CD4-positive, alpha-beta T cell (primary cell): ENCODE measurements around the gene CCSER2. TPM values are rescaled to one million over a fixed set of nuclear protein-coding genes. Genes with fewer than 3 reads are reported as not detected.
"Not testable (repeated sequence)": the region's sequence is repeated elsewhere in the genome, so short reads cannot be mapped to it uniquely, and the experiment has no call there.

Experiments
- ATAC-seq: fragments of 200-7000 bp; cut with Tn5 transposase; one replicate; pipeline ENCODE4 v1.10.0; 2022; ENCODE audit warnings: mild to moderate bottlenecking; ENCODE audit not compliant: poor library complexity
- CTCF ChIA-PET: fragments of 350-600 bp; sonication (Branson Sonifier 250); formaldehyde crosslinking; loops from one replicate; lab custom pipeline; 2021; ENCODE audit warnings: antibody characterized with exemption, inconsistent platforms; lab: Charles Lee
- POLR2A ChIA-PET: fragments of 350-600 bp; sonication (Branson Sonifier 250); formaldehyde crosslinking; loops from one replicate; lab custom pipeline; 2021; ENCODE audit warnings: antibody characterized with exemption, inconsistent platforms; lab: Charles Lee
- DNase-seq, 14 experiments: peaks; one replicate each; pipeline ENCODE4 v3.0.0-alpha.2; 2013 to 2020; ENCODE audit warnings: mixed read lengths in 2 of 14
- H3K27ac ChIP-seq, 2 donors: one replicate each; pipeline versions ENCODE4 v1.5.1 to v1.7.0; 2013; ENCODE audit warnings: low read length in 2 of 2, low read depth in 1 of 2, mild to moderate bottlenecking in 1 of 2
- H3K27me3 ChIP-seq, 2 experiments: 1 replicate in 1 of 2; 2 replicates in 1 of 2; pipeline versions ENCODE4 v1.6.1 to v1.7.0; 2013; ENCODE audit warnings: low read length in 2 of 2, control low read depth in 1 of 2, mild to moderate bottlenecking in 1 of 2, moderate library complexity in 1 of 2; ENCODE audit not compliant: insufficient read depth in 2 of 2, control insufficient read depth in 1 of 2
- H3K36me3 ChIP-seq: one replicate; pipeline ENCODE4 v1.6.1; 2013; ENCODE audit warnings: low read length, control low read depth; ENCODE audit not compliant: insufficient read depth
- H3K4me1 ChIP-seq: one replicate; pipeline ENCODE4 v1.6.1; 2013; ENCODE audit warnings: low read length, control low read depth; ENCODE audit not compliant: insufficient read depth
- H3K4me3 ChIP-seq: one replicate; pipeline ENCODE4 v1.5.1; 2013; ENCODE audit warnings: mild to moderate bottlenecking, low read length, moderate library complexity
- H3K9me3 ChIP-seq, 2 experiments: 1 replicate in 1 of 2; 2 replicates in 1 of 2; pipeline versions ENCODE4 v1.6.1 to v1.7.0; 2013; ENCODE audit warnings: low read length in 2 of 2, mild to moderate bottlenecking in 2 of 2, control low read depth in 1 of 2, moderate library complexity in 1 of 2; ENCODE audit not compliant: control insufficient read depth in 1 of 2, insufficient read depth in 1 of 2
- H3K27ac Mint-ChIP-seq: one replicate; pipeline ENCODE4 v1.8.0; 2020; ENCODE audit warnings: mixed read lengths
- H3K27me3 Mint-ChIP-seq: one replicate; pipeline ENCODE4 v1.8.0; 2021; ENCODE audit warnings: mixed read lengths
- H3K36me3 Mint-ChIP-seq: one replicate; pipeline ENCODE4 v1.8.0; 2021; ENCODE audit warnings: low read depth, mixed read lengths
- H3K4me1 Mint-ChIP-seq: one replicate; pipeline ENCODE4 v1.8.0; 2021; ENCODE audit warnings: low read depth, mixed read lengths
- H3K4me3 Mint-ChIP-seq: one replicate; pipeline ENCODE4 v1.8.0; 2020; ENCODE audit warnings: mild to moderate bottlenecking, mixed read lengths
- H3K9me3 Mint-ChIP-seq: one replicate; pipeline ENCODE4 v1.8.0; 2020; ENCODE audit warnings: mixed read lengths
- intact Hi-C, 2 experiments: fragments of 100-400 bp; cut with DNase I in 1 of 2; cut with micrococcal nuclease in 1 of 2; formaldehyde crosslinking; loops; one replicate each; pipeline versions ENCODE4 v1.15.1 to v1.9.0; 2023 to 2025; cut with DNase I, micrococcal nuclease
- total RNA-seq, 174 experiments: library from RNA in 2 of 174; stranded (reverse) in 2 of 174; gene quantifications; one replicate each; pipeline ENCODE4 v1.2.3 and lab custom pipeline; 2021 to 2026
- TF ChIP-seq, protein P1 (sequence below): fragments of 200-600 bp; IDR thresholded peaks from one replicate; pipeline ENCODE4 v1.8.0; 2022; ENCODE audit warnings: antibody characterized with exemption, mild to moderate bottlenecking

Gene CCSER2
- total RNA-seq, 2 experiments from 2014 or later: 134 to 148 TPM

DNA sequence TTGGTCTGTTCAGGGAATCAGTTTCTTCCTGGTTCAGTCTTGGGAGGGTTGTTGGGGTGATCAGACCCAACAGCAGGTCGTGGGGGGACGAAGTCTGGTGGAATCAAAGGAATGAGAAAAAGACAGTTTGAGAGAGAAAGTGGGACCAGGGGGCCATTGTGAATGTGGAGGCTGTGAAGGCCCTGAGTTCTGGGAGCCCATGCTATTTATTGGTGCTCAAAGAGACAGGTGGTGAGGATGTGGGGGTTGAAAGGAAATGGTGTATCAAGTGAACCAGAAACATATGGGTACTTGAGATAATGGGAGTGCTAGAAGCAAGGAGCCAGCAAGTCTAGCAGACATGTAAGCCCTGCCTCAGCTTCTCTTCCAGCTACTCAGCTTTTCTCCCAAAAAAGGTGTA is 84.1 kb downstream of the CCSER2 start:
- Histone ChIP-seq H3K4me1 (peaks cover 9% of the 10 kb centered on the region), H3K27ac (no peak overlapping the region), H3K27me3 (no peaks in the 10 kb centered on the region), H3K9me3 (peaks cover 0 to 27% of the 10 kb centered on the region in 2 experiments), H3K36me3 (peaks cover 12% of the 10 kb centered on the region), H3K4me3 (no peak overlapping the region)
- Mint-ChIP-seq H3K27ac (no peak overlapping the region), H3K27me3 (no peaks in the 10 kb centered on the region), H3K4me1 (peaks cover 55% of the 10 kb centered on the region), H3K4me3 (no peak overlapping the region), H3K36me3 (peaks cover 93% of the 10 kb centered on the region), H3K9me3 (peaks cover 26% of the 10 kb centered on the region)
- ATAC-seq (no peak), DNase-seq (no peak)
- TF ChIP-seq, protein P1, sequence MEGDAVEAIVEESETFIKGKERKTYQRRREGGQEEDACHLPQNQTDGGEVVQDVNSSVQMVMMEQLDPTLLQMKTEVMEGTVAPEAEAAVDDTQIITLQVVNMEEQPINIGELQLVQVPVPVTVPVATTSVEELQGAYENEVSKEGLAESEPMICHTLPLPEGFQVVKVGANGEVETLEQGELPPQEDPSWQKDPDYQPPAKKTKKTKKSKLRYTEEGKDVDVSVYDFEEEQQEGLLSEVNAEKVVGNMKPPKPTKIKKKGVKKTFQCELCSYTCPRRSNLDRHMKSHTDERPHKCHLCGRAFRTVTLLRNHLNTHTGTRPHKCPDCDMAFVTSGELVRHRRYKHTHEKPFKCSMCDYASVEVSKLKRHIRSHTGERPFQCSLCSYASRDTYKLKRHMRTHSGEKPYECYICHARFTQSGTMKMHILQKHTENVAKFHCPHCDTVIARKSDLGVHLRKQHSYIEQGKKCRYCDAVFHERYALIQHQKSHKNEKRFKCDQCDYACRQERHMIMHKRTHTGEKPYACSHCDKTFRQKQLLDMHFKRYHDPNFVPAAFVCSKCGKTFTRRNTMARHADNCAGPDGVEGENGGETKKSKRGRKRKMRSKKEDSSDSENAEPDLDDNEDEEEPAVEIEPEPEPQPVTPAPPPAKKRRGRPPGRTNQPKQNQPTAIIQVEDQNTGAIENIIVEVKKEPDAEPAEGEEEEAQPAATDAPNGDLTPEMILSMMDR: no peak
- intact Hi-C loops: no loop called here
- POLR2A ChIA-PET: no interaction called here
- CTCF ChIA-PET: interaction anchor here (1.0 kb wide), 1 partner anchor 17 kb away, joined by 3 read pairs; no protein-coding TSS in a partner anchor

DNA sequence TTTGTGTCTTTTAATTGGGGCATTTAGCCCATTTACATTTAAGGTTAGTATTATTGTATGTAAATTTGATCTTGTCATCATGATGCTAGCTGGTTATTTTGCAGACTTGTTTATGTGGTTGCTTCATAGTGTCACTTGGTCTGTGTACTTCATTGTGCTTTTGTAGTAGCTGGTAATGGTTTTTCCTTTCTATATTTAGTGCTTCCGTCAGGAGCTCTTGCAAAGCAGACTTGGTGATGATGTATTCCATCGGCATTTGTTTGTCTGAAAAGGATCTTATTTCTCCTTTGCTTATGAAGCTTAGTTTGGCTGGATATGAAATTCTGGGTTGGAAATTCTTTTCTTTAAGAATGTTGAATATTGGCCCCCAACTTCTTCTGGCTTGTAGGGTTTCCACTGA is 85.7 kb downstream of the CCSER2 start:
- H3K27ac ChIP-seq, POLR2A ChIA-PET, intact Hi-C loops, H3K27me3 Mint-ChIP-seq, CTCF ChIA-PET, H3K4me1 ChIP-seq, H3K4me3 ChIP-seq, DNase-seq, ATAC-seq, H3K4me3 Mint-ChIP-seq, H3K27me3 ChIP-seq, H3K27ac Mint-ChIP-seq: not testable (repeated sequence)
- Histone ChIP-seq H3K9me3 (peaks cover 0 to 27% of the 10 kb centered on the region in 2 experiments), H3K36me3 (peaks cover 21% of the 10 kb centered on the region)
- Mint-ChIP-seq H3K4me1 (peaks cover 46% of the 10 kb centered on the region), H3K36me3 (peaks cover 95% of the 10 kb centered on the region), H3K9me3 (peaks cover 26% of the 10 kb centered on the region)

DNA sequence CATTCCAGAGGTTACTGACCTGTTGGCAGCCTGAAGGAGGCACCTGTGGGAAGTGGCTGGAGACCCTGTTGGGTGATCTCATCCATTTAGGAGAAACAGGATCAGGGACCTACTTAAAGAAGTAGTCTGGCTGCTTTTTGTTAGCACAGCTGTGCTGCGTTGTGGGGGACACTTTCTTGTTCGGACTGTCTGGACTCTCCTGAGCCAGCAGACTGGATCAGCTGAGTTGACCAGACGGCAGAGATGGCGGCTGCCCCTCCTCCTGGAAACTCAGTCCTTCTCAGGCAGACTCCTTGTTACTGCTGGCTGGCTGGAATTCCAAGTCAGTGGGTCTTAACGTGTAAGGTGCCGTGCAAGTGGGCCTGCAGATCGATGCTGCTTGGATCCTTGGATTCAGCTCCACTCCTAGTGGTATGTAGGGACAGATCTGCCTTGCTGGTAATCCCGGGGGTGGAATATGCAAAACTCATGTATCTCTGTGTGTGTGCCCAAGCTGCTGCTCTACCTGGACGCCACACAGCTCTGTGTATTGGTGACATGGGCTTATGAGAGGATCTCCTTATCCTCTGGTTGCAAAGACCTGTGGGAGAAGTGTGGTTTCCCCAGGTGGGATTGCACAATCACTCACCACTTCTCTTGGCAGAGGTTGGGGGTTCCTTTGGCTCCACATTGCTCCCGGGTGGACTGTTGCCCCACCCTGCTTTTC is 87.3 kb downstream of the CCSER2 start:
- no peaks in the 10 kb centered on the region for H3K27me3 ChIP-seq
- ChIA-PET CTCF (no interaction called here), POLR2A (no interaction called here)
- DNase-seq (no peak), ATAC-seq (no peak)
- Mint-ChIP-seq H3K36me3 (peaks cover 98% of the 10 kb centered on the region), H3K4me3 (no peak overlapping the region), H3K4me1 (peaks cover 47% of the 10 kb centered on the region), H3K27ac (no peak overlapping the region), H3K9me3 (peaks cover 19% of the 10 kb centered on the region), H3K27me3 (no peaks in the 10 kb centered on the region)
- intact Hi-C loops: no loop called here
- no peak overlapping the region for H3K4me3 ChIP-seq
- TF ChIP-seq, protein P1: no peak
- peaks cover 4 to 26% of the 10 kb centered on the region in 2 experiments for H3K9me3 ChIP-seq
- peaks cover 35% of the 10 kb centered on the region for H3K36me3 ChIP-seq
- peaks cover 9% of the 10 kb centered on the region for H3K4me1 ChIP-seq
- no peak overlapping the region for H3K27ac ChIP-seq

DNA sequence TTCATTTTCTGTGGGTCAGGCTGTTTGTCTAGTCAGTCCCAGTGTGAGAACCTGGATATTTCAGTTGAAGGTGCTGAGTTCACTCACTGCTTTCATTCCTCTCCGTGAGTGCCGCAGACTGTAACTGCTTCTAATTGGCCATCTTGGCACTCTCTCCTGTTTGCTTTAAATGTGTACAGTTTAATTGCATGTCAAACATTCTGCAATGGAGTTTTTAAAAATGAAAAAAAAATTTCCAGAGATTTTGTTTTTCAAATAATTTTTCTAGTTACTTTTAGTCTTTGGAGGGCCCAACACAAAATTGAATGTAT is 87.8 kb downstream of the CCSER2 start:
- DNase-seq (no peak), ATAC-seq (no peak)
- H3K4me3 Mint-ChIP-seq: no peak overlapping the region
- peaks cover 20% of the 10 kb centered on the region for H3K9me3 Mint-ChIP-seq
- TF ChIP-seq, protein P1: no peak
- intact Hi-C loops: no loop called here
- Histone ChIP-seq H3K4me1 (peaks cover 9% of the 10 kb centered on the region), H3K4me3 (no peak overlapping the region), H3K36me3 (peaks cover 41% of the 10 kb centered on the region), H3K27me3 (no peaks in the 10 kb centered on the region), H3K27ac (no peak overlapping the region), H3K9me3 (peaks cover 6 to 26% of the 10 kb centered on the region in 2 experiments)
- no peaks in the 10 kb centered on the region for H3K27me3 Mint-ChIP-seq
- POLR2A ChIA-PET: no interaction called here
- peaks cover 98% of the 10 kb centered on the region for H3K36me3 Mint-ChIP-seq
- H3K4me1 Mint-ChIP-seq: peaks cover 46% of the 10 kb centered on the region
- H3K27ac Mint-ChIP-seq: no peak overlapping the region
- CTCF ChIA-PET: no interaction called here
